Right lobe of liver (tissue), 6 donors: ENCODE data around the gene AIFM3. TPM values are rescaled to one million over a fixed set of nuclear protein-coding genes. Genes with fewer than 3 reads are reported as not detected.

Experiments used
- ATAC-seq, 4 donors: fragments of 200-7000 bp; cut with Tn5 transposase; one replicate each; pipeline ENCODE4 v1.9.1; 2020; ENCODE audit warnings: mild to moderate bottlenecking in 4 of 4, moderate library complexity in 4 of 4
- DNase-seq, 3 donors: peaks; one replicate each; pipeline ENCODE4 v3.0.0-alpha.2; 2020
- H3K27ac ChIP-seq, 3 donors: fragments of 200-600 bp; one replicate each; pipeline ENCODE4 v1.8.0; 2022
- H3K27me3 ChIP-seq, 2 donors: fragments of 200-600 bp; one replicate each; pipeline ENCODE4 v1.8.0; 2022
- H3K36me3 ChIP-seq, 4 donors: fragments of 200-600 bp; sonication (generic) in 1 of 4; one replicate each; pipeline versions ENCODE4 v1.5.1 to v1.8.0; 2017 to 2022; ENCODE audit warnings: control low read depth in 1 of 4
- H3K4me1 ChIP-seq, 4 donors: fragments of 200-600 bp; sonication (generic) in 1 of 4; one replicate each; pipeline versions ENCODE4 v1.5.1 to v1.8.0; 2017 to 2022; ENCODE audit warnings: control low read depth in 1 of 4
- H3K4me3 ChIP-seq, 3 donors: fragments of 200-600 bp; one replicate each; pipeline ENCODE4 v1.8.0; 2022
- H3K9me3 ChIP-seq, 4 donors: fragments of 200-600 bp; sonication (generic) in 1 of 4; one replicate each; pipeline versions ENCODE4 v1.5.1 to v1.8.0; 2017 to 2022; ENCODE audit warnings: control low read depth in 1 of 4
- CTCF ChIP-seq, 4 donors: fragments of 200-600 bp in 3 of 4; fragments of 450-650 bp in 1 of 4; IDR thresholded peaks; one replicate each; pipeline versions ENCODE4 v1.5.1 to v1.8.0; 2016 to 2022; ENCODE audit warnings: antibody characterized with exemption in 4 of 4, mild to moderate bottlenecking in 2 of 4
- POLR2A ChIP-seq: fragments of 450-650 bp; IDR thresholded peaks from one replicate; pipeline ENCODE4 v1.6.1; 2017; ENCODE audit warnings: antibody characterized with exemption, mild to moderate bottlenecking
- WGBS: methylation state at CpG from one replicate; pipeline ENCODE4 v1.1.6; 2018; ENCODE audit warnings: low coverage, low lambda C conversion rate; ENCODE audit not compliant: insufficient coverage; ENCODE audit errors: missing lambda C conversion rate; 5-methylcytosine and 5-hydroxymethylcytosine counted together
- intact Hi-C, 2 donors: fragments of 100-400 bp; cut with DNase I; formaldehyde crosslinking; loops; one replicate each; pipeline versions ENCODE4 v1.11.2 to v1.14.1; 2022
- total RNA-seq, 6 experiments: library from RNA; depleted of rRNA in 2 of 6; stranded (reverse); fragments of >200 nt in 2 of 6; fragmentation: NEBNext Ultra II Directional in 3 of 6; extraction: Animal tissue kit (Norgen Biotek cat#: 25700) in 3 of 6; gene quantifications; one replicate each; pipeline versions ENCODE4 v1.1.0 to v1.2.4, GENCODE V29; 2016 to 2023
- donor health status: DM: no; HTN: yes; CAD: no.
- donor health status: DM: no; HTN: no; CAD: no.
- donor health status: DM: no; HTN: no; CAD: no.
- donor health status: DM: no; HTN: yes; CAD: no.
- donor health status: DM: no; HTN: yes; CAD: no.

The AIFM3 gene
- total RNA-seq, 6 experiments from 2014 or later, result 0.37 to 1.4 (median 1.0) TPM

DNA sequence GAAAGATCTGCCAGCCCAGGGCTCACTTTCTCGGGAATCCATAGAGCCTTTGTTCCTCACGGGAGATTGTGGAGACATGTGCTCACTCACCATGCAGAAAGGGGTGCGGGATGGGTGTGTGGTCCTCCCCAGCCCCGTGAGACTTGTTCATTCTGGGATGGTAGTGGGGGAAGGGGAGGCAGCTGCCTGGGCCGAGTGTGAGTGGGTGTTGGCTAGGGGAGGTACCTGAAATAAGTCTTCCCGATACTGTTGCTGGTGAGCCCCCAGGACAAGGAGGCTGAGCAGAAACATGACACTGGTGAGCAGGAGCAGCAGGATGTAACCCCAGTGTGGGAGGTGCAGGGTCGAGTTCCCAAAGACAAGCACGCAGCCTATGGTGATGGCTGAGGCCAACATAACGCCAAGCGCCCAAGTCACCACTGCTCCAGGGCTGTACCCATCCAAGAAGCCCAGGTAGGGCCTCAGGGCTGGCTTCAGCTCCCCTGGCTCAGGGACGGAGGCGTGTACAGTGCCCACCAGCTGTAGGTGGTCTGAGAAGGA is 62.5 kb downstream of the AIFM3 start:
- no peaks in the 10 kb centered on the region for H3K27me3 ChIP-seq

DNA sequence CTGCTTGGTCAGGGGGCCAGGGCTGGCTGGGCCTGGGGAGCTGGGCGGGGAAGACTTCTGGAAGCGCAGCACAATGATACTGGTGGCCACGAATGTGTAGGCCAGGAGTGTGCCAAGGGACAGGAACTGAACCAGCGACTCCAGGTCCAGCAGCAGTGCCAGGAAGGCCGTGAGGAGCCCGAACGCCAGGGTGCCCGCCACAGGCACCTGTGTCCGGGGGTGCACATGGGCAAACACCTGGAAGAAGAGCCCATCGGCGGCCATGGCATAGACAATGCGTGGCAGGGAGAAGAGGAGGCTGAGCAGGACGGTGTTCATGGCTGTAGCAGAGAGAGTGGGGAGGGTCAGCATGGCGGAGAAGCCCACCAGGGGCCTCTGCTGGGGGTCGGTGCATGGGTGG is 63.0 kb downstream of the AIFM3 start:
- DNase-seq, result no peak

More for the DNA sequence above, 62.5 kb downstream of the AIFM3 start:
- no peaks in the 10 kb centered on the region for H3K4me1 ChIP-seq
- TF ChIP-seq CTCF (IDR thresholded peaks at IDR 0.05) (no peak), POLR2A (no peak)
- no peaks in the 10 kb centered on the region for H3K36me3 ChIP-seq
- no peak overlapping the region for H3K4me3 ChIP-seq
- no peak overlapping the region for H3K27ac ChIP-seq
- WGBS, result 70% methylated on average over 4 of the region's 12 CpGs
- ATAC-seq, result no peak
- intact Hi-C loops, result no loop called here
- no peak for DNase-seq
- H3K9me3 ChIP-seq, result no peaks in the 10 kb centered on the region

More for the DNA sequence above, 63.0 kb downstream of the AIFM3 start:
- Histone ChIP-seq H3K27me3 (no peaks in the 10 kb centered on the region), H3K4me3 (no peak overlapping the region), H3K36me3 (no peaks in the 10 kb centered on the region), H3K27ac (no peak overlapping the region), H3K4me1 (no peaks in the 10 kb centered on the region), H3K9me3 (no peaks in the 10 kb centered on the region)
- intact Hi-C loops, result no loop called here
- ATAC-seq, result no peak
- 66% methylated on average over 8 of the region's 15 CpGs for WGBS
- TF ChIP-seq CTCF (IDR thresholded peaks at IDR 0.05) (no peak), POLR2A (no peak)

Other genes starting within 250 kb of the AIFM3 start
- 100 to 1,000 TPM in 4 of 6 experiments, 10 to 100 TPM in 2; 49.7 to 615 (median 331) TPM for gene SERPIND1, start 193.1 kb upstream of the AIFM3 start, total RNA-seq
- 10 to 100 TPM; 35.3 to 55.4 (median 47.7) TPM for gene PI4KA, start 108.4 kb upstream of the AIFM3 start, total RNA-seq
- gene SNAP29, start 108.2 kb upstream of the AIFM3 start, total RNA-seq, result 10 to 100 TPM; 17.6 to 27.0 (median 22.4) TPM
- gene CRKL, start 49.8 kb upstream of the AIFM3 start, total RNA-seq, result 10 to 100 TPM; 27.5 to 53.1 (median 35.2) TPM
- 10 to 100 TPM; 22.7 to 33.3 (median 27.0) TPM for gene LZTR1, start 15.0 kb downstream of the AIFM3 start, total RNA-seq
- gene THAP7, start 34.9 kb downstream of the AIFM3 start, total RNA-seq, result 10 to 100 TPM in 5 of 6 experiments, 1 to 10 TPM in 1; 9.3 to 32.5 (median 15.6) TPM
- gene P2RX6, start 47.9 kb downstream of the AIFM3 start, total RNA-seq, result 1 to 10 TPM in 1 of 6 experiments, under 1 TPM in 4, not detected in 1; 0.09 to 1.4 (median 0.42) TPM
- under 1 TPM in 5 of 6 experiments, not detected in 1; 0.12 to 0.35 (median 0.18) TPM for gene SLC7A4, start 65.3 kb downstream of the AIFM3 start, total RNA-seq
- not detected for gene LRRC74B, start 78.7 kb downstream of the AIFM3 start, total RNA-seq